ENCODE results near the gene DENND4B. TPM values are rescaled to one million over a fixed set of nuclear protein-coding genes. Genes with fewer than 3 reads are reported as not detected.

Gene DENND4B, protein sequence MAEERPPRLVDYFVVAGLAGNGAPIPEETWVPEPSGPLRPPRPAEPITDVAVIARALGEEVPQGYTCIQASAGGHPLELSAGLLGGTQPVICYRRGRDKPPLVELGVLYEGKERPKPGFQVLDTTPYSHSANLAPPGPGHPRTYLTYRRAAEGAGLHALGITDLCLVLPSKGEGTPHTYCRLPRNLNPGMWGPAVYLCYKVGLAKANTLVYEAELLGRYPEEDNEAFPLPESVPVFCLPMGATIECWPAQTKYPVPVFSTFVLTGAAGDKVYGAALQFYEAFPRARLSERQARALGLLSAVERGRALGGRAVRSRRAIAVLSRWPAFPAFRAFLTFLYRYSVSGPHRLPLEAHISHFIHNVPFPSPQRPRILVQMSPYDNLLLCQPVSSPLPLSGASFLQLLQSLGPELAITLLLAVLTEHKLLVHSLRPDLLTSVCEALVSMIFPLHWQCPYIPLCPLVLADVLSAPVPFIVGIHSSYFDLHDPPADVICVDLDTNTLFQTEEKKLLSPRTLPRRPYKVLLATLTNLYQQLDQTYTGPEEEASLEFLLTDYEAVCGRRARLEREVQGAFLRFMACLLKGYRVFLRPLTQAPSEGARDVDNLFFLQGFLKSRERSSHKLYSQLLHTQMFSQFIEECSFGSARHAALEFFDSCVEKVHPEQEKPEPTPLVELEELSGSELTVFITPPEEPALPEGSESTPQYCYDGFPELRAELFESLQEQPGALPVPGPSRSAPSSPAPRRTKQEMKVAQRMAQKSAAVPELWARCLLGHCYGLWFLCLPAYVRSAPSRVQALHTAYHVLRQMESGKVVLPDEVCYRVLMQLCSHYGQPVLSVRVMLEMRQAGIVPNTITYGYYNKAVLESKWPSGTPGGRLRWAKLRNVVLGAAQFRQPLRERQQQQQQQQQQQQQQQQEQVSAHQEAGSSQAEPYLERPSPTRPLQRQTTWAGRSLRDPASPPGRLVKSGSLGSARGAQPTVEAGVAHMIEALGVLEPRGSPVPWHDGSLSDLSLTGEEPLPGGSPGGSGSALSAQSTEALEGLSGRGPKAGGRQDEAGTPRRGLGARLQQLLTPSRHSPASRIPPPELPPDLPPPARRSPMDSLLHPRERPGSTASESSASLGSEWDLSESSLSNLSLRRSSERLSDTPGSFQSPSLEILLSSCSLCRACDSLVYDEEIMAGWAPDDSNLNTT (N-terminal part only)
- 10 to 100 TPM; 19.2 to 30.4 (median 26.2) TPM for total RNA-seq

DNA sequence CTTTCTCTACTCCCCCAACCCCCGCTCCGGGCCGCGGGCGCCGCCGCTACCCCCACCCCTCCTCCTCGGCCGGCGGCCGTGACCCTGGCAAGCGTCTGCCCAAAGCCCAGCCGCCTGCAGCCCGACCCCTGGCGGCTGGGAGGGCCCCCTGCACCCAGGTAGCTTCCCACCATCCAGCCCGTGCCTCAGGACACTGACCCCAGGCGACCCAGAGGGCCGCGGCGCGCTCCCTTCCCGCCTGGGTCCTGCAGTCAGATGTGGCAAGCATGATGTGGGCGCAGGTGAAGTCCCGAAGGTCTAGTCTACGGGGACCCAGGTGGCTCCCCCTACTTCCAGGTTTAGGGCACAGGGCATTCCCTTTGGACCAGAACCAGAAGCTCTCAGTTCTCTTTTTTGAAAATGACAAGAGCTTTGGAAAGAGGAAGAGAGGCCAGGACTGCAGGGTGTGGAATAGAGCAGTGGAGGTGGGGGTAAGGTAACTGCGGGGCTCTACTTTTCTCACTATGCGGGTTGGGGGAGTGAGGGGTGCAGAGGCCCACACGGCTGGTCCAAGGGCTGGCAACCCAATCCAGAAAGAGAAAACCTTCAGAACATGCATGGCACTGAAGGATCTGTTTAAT lies at the start of gene DENND4B:
DENND4B (minus strand) TSS at position 97 of the 620 bp plus-strand sequence. CDS start 2,344 bp downstream, outside the sequence.
- peak within 1 kb of the TSS; percentile 78 to 98 (median 88) for H3K4me3 ChIP-seq
- peaks cover 38 to 74% (median 64%) of the 10 kb centered on the region in 4 donors for H3K36me3 ChIP-seq
- 35% methylated on average over 6 of the region's 28 CpGs for WGBS
- H3K27ac ChIP-seq (replicated peaks in 1 of 4), result peak within 1 kb of the TSS; percentile 98 to 100 (median 98)
- H3K4me1 ChIP-seq, result peaks cover 27 to 37% (median 29%) of the 10 kb centered on the region in 4 donors
- H3K27me3 ChIP-seq, result no peaks in the 10 kb centered on the region
- no peak for TF ChIP-seq EP300 (IDR thresholded peaks at IDR 0.05)
- TF ChIP-seq POLR2A (IDR thresholded peaks at IDR 0.05; ENCODE audit: low read depth), result no peak
- peak; percentile 53 to 70 for TF ChIP-seq POLR2AphosphoS5 (IDR thresholded peaks at IDR 0.05)
- TF ChIP-seq, protein P1, sequence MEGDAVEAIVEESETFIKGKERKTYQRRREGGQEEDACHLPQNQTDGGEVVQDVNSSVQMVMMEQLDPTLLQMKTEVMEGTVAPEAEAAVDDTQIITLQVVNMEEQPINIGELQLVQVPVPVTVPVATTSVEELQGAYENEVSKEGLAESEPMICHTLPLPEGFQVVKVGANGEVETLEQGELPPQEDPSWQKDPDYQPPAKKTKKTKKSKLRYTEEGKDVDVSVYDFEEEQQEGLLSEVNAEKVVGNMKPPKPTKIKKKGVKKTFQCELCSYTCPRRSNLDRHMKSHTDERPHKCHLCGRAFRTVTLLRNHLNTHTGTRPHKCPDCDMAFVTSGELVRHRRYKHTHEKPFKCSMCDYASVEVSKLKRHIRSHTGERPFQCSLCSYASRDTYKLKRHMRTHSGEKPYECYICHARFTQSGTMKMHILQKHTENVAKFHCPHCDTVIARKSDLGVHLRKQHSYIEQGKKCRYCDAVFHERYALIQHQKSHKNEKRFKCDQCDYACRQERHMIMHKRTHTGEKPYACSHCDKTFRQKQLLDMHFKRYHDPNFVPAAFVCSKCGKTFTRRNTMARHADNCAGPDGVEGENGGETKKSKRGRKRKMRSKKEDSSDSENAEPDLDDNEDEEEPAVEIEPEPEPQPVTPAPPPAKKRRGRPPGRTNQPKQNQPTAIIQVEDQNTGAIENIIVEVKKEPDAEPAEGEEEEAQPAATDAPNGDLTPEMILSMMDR (IDR thresholded peaks at IDR 0.05), result peak in 2 of 3 experiments; percentile 95 to 99
- H3K9me3 ChIP-seq, result no peaks in the 10 kb centered on the region
- intact Hi-C loops (cut with DNase I), result loop anchor here (2.0 to 10.0 kb wide), 3 partner anchors 41 to 150 kb away; partner anchors contain the start of gene RAB13
- DNase-seq (ENCODE audit: extremely low spot score), result no peak

DNA sequence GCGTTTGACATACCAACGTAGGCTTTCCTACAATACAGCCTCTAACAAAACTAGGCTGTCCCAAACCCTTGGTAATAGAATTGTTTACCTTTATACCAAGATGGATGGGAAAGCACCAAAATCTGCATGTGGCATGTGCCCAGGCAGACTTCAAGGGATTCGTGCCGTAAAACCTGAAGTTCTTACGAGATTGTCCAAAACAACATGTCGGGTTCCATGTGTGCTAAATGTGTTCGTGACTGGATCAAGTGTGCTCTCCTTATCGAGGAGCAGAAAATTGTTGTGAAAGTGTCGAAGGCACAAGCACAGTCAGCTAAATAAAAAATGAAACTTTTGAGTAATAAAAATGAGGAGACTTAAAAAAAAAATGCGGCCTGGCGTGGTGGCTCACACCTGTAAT lies 49.1 kb upstream of the DENND4B start:
- no peak overlapping the region for H3K4me3 ChIP-seq
- H3K27ac ChIP-seq (replicated peaks in 1 of 4), result no peak overlapping the region
- H3K4me1 ChIP-seq, result peaks cover 25 to 40% (median 37%) of the 10 kb centered on the region in 4 donors
- H3K36me3 ChIP-seq, result peaks cover 24 to 47% (median 42%) of the 10 kb centered on the region in 4 donors
- H3K9me3 ChIP-seq, result no peaks in the 10 kb centered on the region
- WGBS, result 92% methylated on average over 11 of the region's 11 CpGs
- H3K27me3 ChIP-seq, result no peaks in the 10 kb centered on the region
- intact Hi-C loops (cut with DNase I), result no loop called here
- no peak for DNase-seq (ENCODE audit: extremely low spot score)
- no peak for TF ChIP-seq EP300 (IDR thresholded peaks at IDR 0.05)

DNA sequence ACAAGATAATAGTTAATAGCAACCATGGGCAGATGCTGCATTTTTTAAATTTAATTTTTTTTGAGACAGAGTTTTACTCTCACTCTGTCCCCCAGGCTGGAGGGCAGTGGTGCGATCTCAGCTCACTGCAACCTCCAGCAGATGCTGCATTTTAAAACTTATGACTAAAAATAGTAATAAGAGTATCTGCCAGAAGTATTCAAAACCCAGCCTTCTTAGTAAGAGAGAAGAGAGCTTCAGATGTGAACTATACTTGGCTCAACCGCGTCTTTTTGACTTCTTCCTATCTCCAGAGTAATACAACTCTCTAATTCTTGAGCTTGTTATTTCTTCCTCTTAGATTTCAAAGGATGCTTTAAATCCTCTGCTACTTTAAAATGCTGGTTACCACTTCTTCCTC lies 48.7 kb upstream of the DENND4B start:
- no peak overlapping the region for H3K4me3 ChIP-seq
- H3K9me3 ChIP-seq, result no peaks in the 10 kb centered on the region
- no peaks in the 10 kb centered on the region for H3K27me3 ChIP-seq
- DNase-seq (ENCODE audit: extremely low spot score), result no peak
- H3K4me1 ChIP-seq, result peaks cover 26 to 41% (median 39%) of the 10 kb centered on the region in 4 donors
- peaks cover 24 to 47% (median 42%) of the 10 kb centered on the region in 4 donors for H3K36me3 ChIP-seq
- TF ChIP-seq POLR2AphosphoS5 (IDR thresholded peaks at IDR 0.05) (no peak), EP300 (IDR thresholded peaks at IDR 0.05) (no peak), POLR2A (IDR thresholded peaks at IDR 0.05; ENCODE audit: low read depth) (no peak)
- TF ChIP-seq, protein P1 (IDR thresholded peaks at IDR 0.05), result no peak
- no peak overlapping the region for H3K27ac ChIP-seq (replicated peaks in 1 of 4)
- WGBS, result 60% methylated on average over 3 of the region's 3 CpGs
- intact Hi-C loops (cut with DNase I), result no loop called here

DNA sequence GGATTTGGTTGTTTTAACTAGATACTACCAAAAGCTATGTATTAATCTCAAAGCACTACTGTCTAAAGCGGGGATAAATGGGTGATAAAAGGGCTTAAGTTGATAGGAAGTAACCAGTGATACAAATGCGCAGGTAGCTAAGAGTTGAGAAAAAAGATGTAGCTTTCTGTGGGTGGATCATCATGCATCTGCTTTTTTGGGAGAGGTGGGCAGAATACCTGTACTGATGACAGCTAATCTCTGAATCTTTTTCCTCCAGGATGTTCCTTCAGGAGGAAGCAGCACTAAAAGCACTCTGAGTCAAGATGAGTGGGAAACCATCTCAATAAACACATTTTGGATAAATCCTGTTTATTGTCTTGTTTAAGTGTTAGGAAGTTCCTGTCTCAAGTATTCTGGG lies 45.3 kb upstream of the DENND4B start:
- Histone ChIP-seq H3K27me3 (no peaks in the 10 kb centered on the region), H3K4me1 (peaks cover 34 to 53% (median 50%) of the 10 kb centered on the region in 4 donors), H3K36me3 (peaks cover 24 to 47% (median 42%) of the 10 kb centered on the region in 4 donors), H3K9me3 (no peaks in the 10 kb centered on the region), H3K4me3 (peak overlapping the region; percentile 85 to 94 (median 87)), H3K27ac (replicated peaks in 1 of 4) (peak overlapping the region; percentile 91 to 97 (median 95))
- intact Hi-C loops (cut with DNase I), result loop anchor here (5.0 kb wide), 1 partner anchor 190 kb away; no protein-coding TSS in a partner anchor
- DNase-seq (ENCODE audit: extremely low spot score), result no peak
- TF ChIP-seq POLR2A (IDR thresholded peaks at IDR 0.05; ENCODE audit: low read depth), result no peak
- no peak for TF ChIP-seq EP300 (IDR thresholded peaks at IDR 0.05)
- TF ChIP-seq, protein P1 (IDR thresholded peaks at IDR 0.05), result no peak
- TF ChIP-seq POLR2AphosphoS5 (IDR thresholded peaks at IDR 0.05), result no peak
- WGBS, result 88% methylated on average over 2 of the region's 2 CpGs
